CD4-positive, alpha-beta T cell treated with Interleukin-15 for 4 hours (primary cell): ENCODE data around the gene SH3TC1.

Experiments used
- DNase-seq: peaks from one replicate; pipeline ENCODE4 v3.0.0-alpha.2; 2020; ENCODE audit warnings: low spot score

Gene SH3TC1

GRCh38 chr4:8164194-8164565 is 34.9 kb upstream of the SH3TC1 start:
- no peak for DNase-seq

- no peak for DNase-seq
These were observed 34.4 kb upstream of the SH3TC1 start for GRCh38 chr4:8164687-8165086.

DNA sequence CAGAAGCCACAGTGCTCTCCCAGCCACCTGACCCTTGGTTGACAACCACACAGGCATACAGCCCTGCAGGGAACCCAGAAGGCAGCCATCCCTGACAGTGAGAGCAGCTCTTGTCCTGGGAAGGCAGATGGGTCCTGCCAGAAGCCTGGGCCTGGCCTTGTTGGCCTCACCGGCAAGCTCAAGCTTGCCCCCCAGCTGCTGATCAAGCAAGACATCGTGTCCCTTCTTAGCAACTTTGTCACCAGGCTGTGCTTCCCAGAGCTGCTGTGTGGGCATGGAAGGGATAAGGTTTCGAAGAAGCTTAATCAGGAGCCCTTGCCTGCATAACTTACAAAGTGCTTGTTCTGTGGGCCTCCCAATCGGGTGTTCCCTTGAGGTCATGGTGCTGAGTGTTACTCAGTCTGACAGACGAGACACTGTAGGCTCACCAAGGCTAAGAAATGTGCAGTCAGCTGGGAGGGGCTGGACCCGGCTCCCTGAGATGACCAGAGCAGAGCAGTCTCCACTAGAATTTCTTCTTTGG is 33.7 kb upstream of the SH3TC1 start:
- no peak for DNase-seq

GRCh38 chr4:8167291-8167690 is 31.8 kb upstream of the SH3TC1 start:
- DNase-seq: no peak

DNA sequence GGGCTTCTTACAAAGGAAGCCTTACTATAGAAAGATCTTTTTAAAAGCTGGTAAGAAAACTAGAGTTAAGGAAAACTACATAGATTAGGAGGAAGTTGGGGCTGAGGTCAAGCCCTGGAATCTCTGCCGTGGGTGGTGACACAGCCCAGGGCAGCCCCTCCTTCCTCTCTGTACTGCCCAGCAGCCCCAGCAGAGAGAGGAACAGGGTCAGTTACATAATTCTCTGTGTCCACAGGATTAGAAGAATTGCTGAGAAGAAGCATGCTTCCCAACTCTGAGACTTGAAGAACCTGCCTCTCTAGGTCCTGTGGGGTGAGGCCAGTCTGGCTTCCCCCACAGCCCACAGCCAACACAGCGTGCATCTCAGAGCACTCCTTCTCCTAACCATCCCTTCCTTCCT is 31.3 kb upstream of the SH3TC1 start:
- DNase-seq: no peak

DNA sequence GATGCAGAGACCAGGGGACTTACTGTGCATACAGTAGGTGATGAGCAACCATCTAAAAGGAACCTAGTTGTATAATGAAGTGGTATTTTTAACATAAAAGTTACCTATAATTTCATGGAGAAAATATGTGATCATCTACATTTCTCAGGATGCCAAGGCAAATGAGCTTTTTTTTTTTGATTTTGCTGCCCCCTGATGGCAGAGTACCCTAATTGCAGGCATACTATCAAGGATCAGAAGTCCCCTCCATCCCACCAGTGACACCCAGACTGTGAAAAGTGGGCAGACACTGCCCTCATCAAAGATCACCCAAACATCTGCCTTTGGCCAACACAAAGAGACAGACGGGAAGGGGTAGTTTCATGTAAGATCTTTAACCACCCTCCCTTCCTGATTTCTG is 30.9 kb upstream of the SH3TC1 start:
- DNase-seq: no peak

- DNase-seq: no peak
These were observed 30.1 kb upstream of the SH3TC1 start for GRCh38 chr4:8168832-8169598.

DNA sequence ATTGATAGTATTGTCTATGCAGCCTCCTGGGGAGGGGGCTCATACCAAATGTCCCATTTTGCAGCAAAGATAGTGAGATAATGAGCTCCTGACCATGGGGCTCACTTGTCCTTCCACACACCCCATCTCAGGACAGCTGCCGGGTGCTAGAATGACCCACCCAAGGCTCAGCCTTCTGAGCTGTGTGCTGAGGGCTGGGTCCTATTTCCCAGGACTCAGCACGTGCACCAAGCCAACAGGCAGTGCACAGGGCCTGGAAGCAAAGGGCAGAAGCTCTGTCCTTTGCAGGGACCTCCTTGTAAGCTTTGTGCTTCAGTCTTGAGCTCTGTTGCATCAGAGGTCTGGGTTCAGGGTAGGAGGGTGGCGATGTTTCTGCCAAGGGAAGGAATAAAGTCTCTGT is 29.3 kb upstream of the SH3TC1 start:
- no peak for DNase-seq

- DNase-seq: no peak
These were observed 28.7 kb upstream of the SH3TC1 start for GRCh38 chr4:8170341-8170740.

DNA sequence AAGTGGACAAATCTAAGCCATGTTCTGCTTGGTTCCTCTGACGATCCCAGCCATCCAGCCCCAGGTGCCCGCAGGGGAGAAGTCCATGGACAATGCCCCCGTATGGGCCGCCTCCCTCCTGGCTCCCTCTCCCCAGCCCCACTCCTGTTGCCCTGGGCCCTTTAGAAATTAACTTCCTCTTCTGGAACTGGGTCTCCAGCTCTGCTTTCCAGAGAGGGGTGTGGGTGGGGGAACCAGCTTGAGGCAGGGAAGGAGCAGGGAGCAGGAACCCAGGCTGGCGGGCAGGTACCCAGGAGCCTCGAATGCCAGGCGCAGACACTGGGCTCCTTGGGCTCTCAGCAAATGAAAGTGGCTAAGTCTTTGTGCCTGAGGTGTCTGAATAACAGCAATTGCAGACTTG is 27.8 kb upstream of the SH3TC1 start:
- no peak for DNase-seq

DNA sequence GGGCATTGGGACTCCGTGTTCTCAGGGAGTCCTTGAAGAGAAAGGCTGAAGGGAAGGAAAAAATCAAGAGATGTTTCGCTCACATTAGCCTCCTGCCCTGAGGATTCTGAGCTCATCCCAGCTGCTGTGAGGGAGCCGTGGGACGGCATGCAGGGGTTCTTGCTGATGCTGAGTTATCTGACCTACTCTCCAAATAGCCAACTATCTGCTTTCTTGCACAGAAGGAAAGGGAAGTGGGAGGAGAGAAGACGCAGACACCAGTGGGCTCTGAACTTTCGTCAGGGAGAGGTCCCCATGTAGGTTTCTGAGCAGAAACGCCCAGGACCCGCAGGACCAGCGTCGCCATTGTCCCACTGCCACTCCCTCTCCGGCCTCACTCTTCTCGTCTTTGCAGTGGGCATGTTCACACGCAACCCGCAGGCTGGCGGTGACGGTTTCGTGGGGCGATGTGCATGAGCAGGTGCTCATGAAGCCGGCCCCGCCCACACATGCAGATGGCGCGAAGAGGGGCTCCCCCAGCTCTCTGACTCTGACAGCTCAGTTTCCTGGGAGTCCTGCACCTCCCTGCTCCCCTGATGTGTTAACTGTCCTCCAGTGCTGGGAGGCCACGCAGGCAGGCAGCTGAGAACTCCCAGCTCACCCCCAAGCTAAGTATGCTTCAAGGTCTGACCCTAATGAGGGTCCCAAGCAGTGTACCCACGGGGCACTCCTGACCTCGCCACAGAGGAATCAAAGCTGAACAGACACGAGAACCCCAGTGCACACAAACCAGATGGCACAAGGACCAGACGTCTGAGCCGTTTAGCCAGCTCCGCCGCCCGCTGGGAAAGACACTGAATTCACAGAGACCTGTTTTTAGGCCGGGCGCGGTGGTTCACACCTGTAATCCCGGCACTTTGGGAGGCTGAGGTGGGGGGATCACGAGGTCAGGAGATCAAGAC is 26.8 kb upstream of the SH3TC1 start:
- no peak for DNase-seq

- DNase-seq: no peak
These were observed 25.4 kb upstream of the SH3TC1 start for GRCh38 chr4:8173492-8174242.

DNA sequence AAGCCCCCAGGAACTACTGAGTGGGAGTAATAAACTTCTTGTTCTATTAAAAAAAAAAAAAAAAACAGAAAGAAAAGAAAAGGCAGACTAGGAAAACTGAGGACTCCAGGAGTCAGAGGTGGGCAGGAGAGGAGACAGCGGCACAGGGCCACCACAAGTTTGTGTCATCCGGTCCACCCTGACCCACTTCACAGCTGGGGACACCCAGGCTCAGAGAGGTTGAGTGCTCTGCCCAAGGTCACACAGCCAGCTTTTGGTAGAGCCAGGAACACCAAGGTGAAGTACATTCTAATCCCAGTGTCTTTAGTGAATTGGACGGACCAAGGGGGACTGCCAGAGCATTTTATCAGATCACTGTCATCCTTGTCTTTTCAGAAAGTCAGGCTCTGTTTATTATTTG is 24.1 kb upstream of the SH3TC1 start:
- DNase-seq: no peak

- no peak for DNase-seq
These were observed 23.4 kb upstream of the SH3TC1 start for GRCh38 chr4:8175686-8176085.

- peak; percentile 47 for DNase-seq
These were observed 22.3 kb upstream of the SH3TC1 start for GRCh38 chr4:8176547-8177399.

- DNase-seq: no peak
These were observed 21.5 kb upstream of the SH3TC1 start for GRCh38 chr4:8177552-8177951.

- DNase-seq: no peak
These were observed 21.1 kb upstream of the SH3TC1 start for GRCh38 chr4:8177956-8178355.

DNA sequence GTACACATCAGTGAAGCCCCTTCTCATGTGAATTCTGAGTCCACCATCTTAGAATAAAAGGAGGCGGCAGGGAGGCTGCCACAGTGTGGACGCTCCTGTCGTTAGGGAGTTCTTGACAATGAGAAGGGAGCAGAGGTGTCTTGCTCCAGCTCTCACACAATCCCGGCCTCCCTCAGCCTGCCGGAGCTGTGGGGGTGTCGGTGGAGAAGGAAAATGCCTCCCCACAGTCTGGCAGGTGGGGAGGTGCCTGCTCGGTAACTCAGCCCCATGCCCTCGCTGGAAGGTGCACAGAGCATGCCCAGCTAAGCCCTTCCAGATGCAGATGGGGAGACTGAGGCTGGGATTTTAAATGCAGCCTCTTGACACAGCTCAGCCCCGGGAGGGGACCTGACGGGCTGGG is 20.0 kb upstream of the SH3TC1 start:
- no peak for DNase-seq

GRCh38 chr4:8179771-8180170 is 19.3 kb upstream of the SH3TC1 start:
- DNase-seq: no peak

DNA sequence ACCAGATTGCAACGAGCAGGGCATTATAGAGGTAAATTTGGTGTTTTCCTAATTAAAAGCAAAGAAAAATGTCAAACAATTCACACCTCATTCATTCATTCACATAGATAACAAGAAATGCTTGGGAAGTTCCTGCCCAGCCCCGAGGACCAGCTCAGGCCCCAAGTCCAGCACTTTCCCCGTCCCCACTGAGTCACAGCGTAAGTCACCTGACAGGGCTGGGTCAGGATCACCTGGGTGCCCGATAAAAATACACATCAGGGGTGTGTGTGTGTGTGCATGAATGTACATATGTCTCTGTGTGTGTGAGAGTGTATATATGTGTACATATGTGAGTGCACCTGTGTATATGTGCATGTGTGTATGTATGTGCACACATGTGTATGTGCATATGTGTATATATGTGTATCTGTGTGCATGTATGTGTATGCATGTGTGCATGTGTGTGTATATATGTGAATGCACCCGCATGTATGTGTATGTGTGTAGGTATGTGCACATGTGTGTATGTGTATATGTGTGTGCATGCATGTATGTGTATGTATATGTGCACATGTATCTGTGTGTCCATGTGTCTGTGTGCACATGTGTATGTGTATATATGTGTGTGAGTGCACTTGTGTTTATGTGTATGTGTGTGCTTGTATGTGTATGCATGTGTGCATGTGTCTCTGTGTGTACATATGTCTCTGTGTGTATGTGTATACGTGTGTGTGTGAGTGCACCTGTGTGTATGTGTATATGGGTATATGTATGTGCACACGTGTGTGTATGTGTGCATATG is 18.6 kb upstream of the SH3TC1 start:
- DNase-seq: no peak

DNA sequence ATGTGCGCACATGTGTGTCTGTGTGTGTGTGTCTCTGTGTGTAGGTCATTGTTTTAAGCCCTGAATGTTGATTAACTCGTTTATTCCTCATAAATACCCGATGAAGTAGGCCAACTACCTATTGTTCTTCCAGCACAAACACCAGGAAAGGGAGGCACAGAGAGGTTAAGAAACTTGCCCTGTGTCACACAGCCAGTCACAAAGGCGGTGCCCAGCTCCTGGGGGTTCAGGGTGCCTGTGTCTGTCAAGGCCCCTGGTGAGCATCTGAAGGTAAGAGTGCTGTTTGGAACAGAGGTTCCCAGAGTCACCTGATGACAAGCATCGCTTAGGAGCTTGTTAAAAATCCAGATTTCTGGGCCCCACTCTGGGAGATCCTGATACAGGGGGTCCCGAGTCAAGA is 18.0 kb upstream of the SH3TC1 start:
- DNase-seq: no peak
